ENCODE data around the gene PPP2R5A. TPM values are rescaled to one million over a fixed set of nuclear protein-coding genes. Genes with fewer than 3 reads are reported as not detected.
"Not testable (repeated sequence)": the region's sequence is repeated elsewhere in the genome, so short reads cannot be mapped to it uniquely, and the experiment has no call there.

Gene PPP2R5A
- total RNA-seq, 4 donors from 2014 or later, result 43.2 to 88.9 (median 59.5) TPM

- H3K9me3 ChIP-seq, result no peaks in the 10 kb centered on the region
- WGBS, 2 donors (ENCODE audit: low coverage in 1 of 2), result 64 to 75% methylated on average over 5 to 6 of the region's 6 CpGs
- peak overlapping the region in 2 of 4 donors; percentile 17 to 56 for H3K27ac ChIP-seq
- no peaks in the 10 kb centered on the region for H3K36me3 ChIP-seq
- H3K4me1 ChIP-seq, result peaks cover 0 to 36% (median 0%) of the 10 kb centered on the region in 3 donors
- no peaks in the 10 kb centered on the region for H3K27me3 ChIP-seq
- H3K4me3 ChIP-seq, result no peak overlapping the region
- no peak for ATAC-seq
- no peak for TF ChIP-seq EP300 (IDR thresholded peaks at IDR 0.05)
- no peak for TF ChIP-seq CTCF (IDR thresholded peaks at IDR 0.05)
These were observed 17.7 kb downstream of the PPP2R5A start for GRCh38 chr1:212302745-212303383.

- H3K4me1 ChIP-seq, result peaks cover 0 to 29% (median 0%) of the 10 kb centered on the region in 3 donors
- no peak overlapping the region for H3K27ac ChIP-seq
- no peaks in the 10 kb centered on the region for H3K9me3 ChIP-seq
- no peak overlapping the region for H3K4me3 ChIP-seq
- TF ChIP-seq CTCF (IDR thresholded peaks at IDR 0.05) (no peak), EP300 (IDR thresholded peaks at IDR 0.05) (no peak), POLR2A (IDR thresholded peaks at IDR 0.05) (no peak), POLR2AphosphoS5 (IDR thresholded peaks at IDR 0.05) (no peak)
- ATAC-seq, result no peak
- no peaks in the 10 kb centered on the region for H3K36me3 ChIP-seq
- no peaks in the 10 kb centered on the region for H3K27me3 ChIP-seq
These were observed 20.1 kb downstream of the PPP2R5A start for GRCh38 chr1:212305342-212305741.

GRCh38 chr1:212305984-212306452 is 20.8 kb downstream of the PPP2R5A start:
- peaks cover 0 to 29% (median 2%) of the 10 kb centered on the region in 3 donors for H3K4me1 ChIP-seq
- not testable (repeated sequence) for H3K4me3 ChIP-seq, H3K36me3 ChIP-seq, ATAC-seq, H3K27me3 ChIP-seq, H3K9me3 ChIP-seq
- H3K27ac ChIP-seq, result peak overlapping the region in 3 of 4 donors; percentile 3 to 16 (median 8)
- WGBS, 2 donors (ENCODE audit: low coverage in 1 of 2), result 73 to 81% methylated on average over 6 to 7 of the region's 7 CpGs

- Histone ChIP-seq H3K9me3 (no peaks in the 10 kb centered on the region), H3K27me3 (no peaks in the 10 kb centered on the region), H3K27ac (peak overlapping the region in 1 of 4 donors; percentile 13), H3K4me3 (no peak overlapping the region), H3K4me1 (peaks cover 0 to 12% (median 2%) of the 10 kb centered on the region in 3 donors), H3K36me3 (no peaks in the 10 kb centered on the region)
- no peak for ATAC-seq
- TF ChIP-seq POLR2AphosphoS5 (IDR thresholded peaks at IDR 0.05), result no peak
- no peak for TF ChIP-seq EP300 (IDR thresholded peaks at IDR 0.05)
- no peak for TF ChIP-seq CTCF (IDR thresholded peaks at IDR 0.05)
- TF ChIP-seq POLR2A (IDR thresholded peaks at IDR 0.05), result no peak
These were observed 24.8 kb downstream of the PPP2R5A start for GRCh38 chr1:212309967-212310366.

GRCh38 chr1:212310383-212310782 is 25.2 kb downstream of the PPP2R5A start:
- Histone ChIP-seq H3K9me3 (no peaks in the 10 kb centered on the region), H3K27ac (peak overlapping the region in 1 of 4 donors; percentile 13), H3K4me1 (peaks cover 0 to 12% (median 2%) of the 10 kb centered on the region in 3 donors), H3K36me3 (no peaks in the 10 kb centered on the region), H3K27me3 (no peaks in the 10 kb centered on the region), H3K4me3 (no peak overlapping the region)
- TF ChIP-seq CTCF (IDR thresholded peaks at IDR 0.05) (no peak), POLR2AphosphoS5 (IDR thresholded peaks at IDR 0.05) (no peak), EP300 (IDR thresholded peaks at IDR 0.05) (no peak), POLR2A (IDR thresholded peaks at IDR 0.05) (no peak)
- ATAC-seq, result no peak
- WGBS, 2 donors (ENCODE audit: low coverage in 1 of 2), result 50 to 100% methylated on average over 1 of the region's 3 CpGs
